ENCODE measurements around the gene ATP6V1B1. TPM values are rescaled to one million over a fixed set of nuclear protein-coding genes. Genes with fewer than 3 reads are reported as not detected.

Gene ATP6V1B1
- total and polyA plus RNA-seq, 10 of the 15 experiments (the other 5 are each of a cell fraction or from before 2014, with no cell fraction given): not detected

GRCh38 chr2:70890469-70891065 lies 45.1 kb upstream of the ATP6V1B1 start:
- intact Hi-C loops (cut with micrococcal nuclease; ENCODE audit: unreplicated experiment): no loop called here

More at GRCh38 chr2:70890469-70891065, 45.1 kb upstream of the ATP6V1B1 start:
- DNase-seq (ENCODE audit: low read depth, low spot score) (no peak), FAIRE-seq (no peak), ATAC-seq (no peak)
- H3K4me2 ChIP-seq (ENCODE audit: control insufficient read depth, insufficient read depth): no peak overlapping the region
- H2AFZ ChIP-seq (ENCODE audit: control insufficient read depth, low read depth, low read length): no peak overlapping the region
- H3K9me3 ChIP-seq (replicated peaks; ENCODE audit: control insufficient read depth, insufficient read depth, low read length): no peaks in the 10 kb centered on the region; the same call in 2 of the 3 replicates
- H3K9ac ChIP-seq (ENCODE audit: control insufficient read depth, insufficient read depth, low read length): no peak overlapping the region
- RAD21 ChIA-PET (ENCODE audit: unreplicated experiment): no interaction called here
- peaks cover 19 to 31% of the 10 kb centered on the region in 2 experiments for H3K27me3 ChIP-seq (replicated peaks in 1 of 2; ENCODE audit: control insufficient read depth in 2 of 2, insufficient read depth in 2 of 2, low read length in 1 of 2)
- in situ Hi-C loops (cut with MboI): no loop called here
- H3K79me2 ChIP-seq (ENCODE audit: control insufficient read depth, insufficient read depth, low read length): no peaks in the 10 kb centered on the region
- BruUV-seq (replicated peaks): no TSS peak
- WGBS (ENCODE audit: insufficient coverage, insufficient replicate concordance, low lambda C conversion rate, missing lambda C conversion rate): 15% methylated on average over 5 of the region's 5 CpGs
- no peaks in the 10 kb centered on the region for H3K36me3 ChIP-seq (ENCODE audit: control insufficient read depth in 2 of 2, insufficient read depth in 2 of 2, low read length in 1 of 2)
- POLR2A ChIA-PET: no interaction called here
- CTCF ChIA-PET: interaction anchor here (0.6 to 1.5 kb wide), 2 partner anchors 19 to 23 kb away, joined by 3 to 4 read pairs; no protein-coding TSS in a partner anchor
- no peaks in the 10 kb centered on the region for H4K20me1 ChIP-seq (ENCODE audit: control insufficient read depth, insufficient read depth)
- H3K4me3 ChIP-seq: no peak overlapping the region
- no peaks in the 10 kb centered on the region for H3K4me1 ChIP-seq (ENCODE audit: control insufficient read depth, insufficient read depth, low read length)
- TF ChIP-seq DPF2 (IDR thresholded peaks at IDR 0.05) (no peak), IRF3 (IDR thresholded peaks at IDR 0.05) (no peak), EED (IDR thresholded peaks at IDR 0.05; ENCODE audit: low read depth) (no peak), FOXM1 (IDR thresholded peaks at IDR 0.05; ENCODE audit: low read depth, low read length) (no peak), HCFC1 (IDR thresholded peaks at IDR 0.05; ENCODE audit: low read length) (no peak), MLLT1 (IDR thresholded peaks at IDR 0.05) (no peak), POLR2AphosphoS5 (IDR thresholded peaks at IDR 0.05; ENCODE audit: low read length) (no peak), IKZF2 (IDR thresholded peaks at IDR 0.05) (no peak), SMARCA5 (IDR thresholded peaks at IDR 0.05) (no peak), POU2F2 (IDR thresholded peaks at IDR 0.05; ENCODE audit: borderline replicate concordance, low read depth, low read length) (no peak), NFIC (IDR thresholded peaks at IDR 0.05; ENCODE audit: low read depth, low read length) (no peak), RAD21 (IDR thresholded peaks at IDR 0.05; ENCODE audit: insufficient read depth, low read depth, low read length) (no peak), TCF7 (IDR thresholded peaks at IDR 0.05; ENCODE audit: borderline replicate concordance) (no peak), MYC (IDR thresholded peaks at IDR 0.05; ENCODE audit: insufficient read depth, insufficient read length, insufficient replicate concordance, low read length, severe bottlenecking) (no peak), NR2F1 (conservative IDR thresholded peaks at IDR 0.05) (no peak)
- SMC1A ChIA-PET (ENCODE audit: uncharacterized antibody, unreplicated experiment): no interaction called here
- H3K27ac ChIP-seq (ENCODE audit: control insufficient read depth, insufficient read depth): no peak overlapping the region

Measured in GM12878 (cell line).